Left lung (tissue), 10 donors: ENCODE results near the gene UBE2QL1. TPM values are rescaled to one million over a fixed set of nuclear protein-coding genes. Genes with fewer than 3 reads are reported as not detected.

Experiments
- ATAC-seq: fragments of 200-7000 bp; cut with Tn5 transposase; one replicate; pipeline ENCODE4 v1.9.1; 2020; ENCODE audit warnings: moderate library complexity
- DNase-seq, 4 donors: peaks; one replicate each; pipeline ENCODE4 v3.0.0-alpha.2; 2013 to 2020
- H3K27ac ChIP-seq, 2 donors: fragments of 200-600 bp; sonication (generic) in 1 of 2; one replicate each; pipeline versions ENCODE4 v1.5.0 to v1.8.0; 2020 to 2021
- H3K27me3 ChIP-seq, 2 donors: fragments of 200-600 bp; sonication (generic) in 1 of 2; one replicate each; pipeline versions ENCODE4 v1.5.0 to v1.8.0; 2020 to 2021
- H3K36me3 ChIP-seq, 2 donors: fragments of 200-600 bp; sonication (generic) in 1 of 2; one replicate each; pipeline versions ENCODE4 v1.5.0 to v1.8.0; 2020 to 2021
- H3K4me1 ChIP-seq, 2 donors: fragments of 200-600 bp; one replicate each; pipeline ENCODE4 v1.8.0; 2021
- H3K4me3 ChIP-seq, 2 donors: fragments of 200-600 bp; sonication (generic) in 1 of 2; one replicate each; pipeline versions ENCODE4 v1.5.0 to v1.8.0; 2020 to 2021; ENCODE audit warnings: mild to moderate bottlenecking in 1 of 2
- H3K9me3 ChIP-seq, 2 donors: fragments of 200-600 bp; sonication (generic) in 1 of 2; one replicate each; pipeline versions ENCODE4 v1.5.0 to v1.8.0; 2020 to 2021
- CTCF ChIP-seq, 2 donors: fragments of 200-600 bp; sonication (generic) in 1 of 2; IDR thresholded peaks; one replicate each; pipeline versions ENCODE4 v1.5.0 to v1.8.0; 2021; ENCODE audit warnings: antibody characterized with exemption in 2 of 2
- intact Hi-C, 2 donors: fragments of 100-400 bp; cut with DNase I; formaldehyde crosslinking; loops; one replicate each; pipeline versions ENCODE4 v1.11.2 to v1.14.2; 2022
- polyA plus RNA-seq, 6 donors: library from polyadenylated mRNA; unstranded; fragments of 120-200 nt; gene quantifications; one replicate each; pipeline ENCODE4 v1.2.1, GENCODE V29; 2013; ENCODE audit not compliant: insufficient read length in 6 of 6
- total RNA-seq, 2 donors: library from RNA; stranded (reverse); fragmentation: NEBNext Ultra II Directional; extraction: Animal tissue kit (Norgen Biotek cat#: 25700); gene quantifications; one replicate each; pipeline ENCODE4 v1.2.1, GENCODE V29; 2021
- donor health status: DM: no; HTN: yes; CAD: no.
- donor health status: DM: no; HTN: no; CAD: no.

The UBE2QL1 gene
- total and polyA plus RNA-seq, 8 donors, result 0.05 to 0.32 (median 0.27) TPM

- Histone ChIP-seq H3K36me3 (no peaks in the 10 kb centered on the region), H3K27ac (no peak overlapping the region), H3K4me3 (no peak overlapping the region), H3K9me3 (no peaks in the 10 kb centered on the region), H3K4me1 (no peaks in the 10 kb centered on the region), H3K27me3 (peaks cover 0 to 4% of the 10 kb centered on the region in 2 donors)
- ATAC-seq (no peak), DNase-seq (no peak)
- intact Hi-C loops, result no loop called here
- TF ChIP-seq CTCF (IDR thresholded peaks at IDR 0.05), result no peak
These were observed 91.6 kb downstream of the UBE2QL1 start for GRCh38 chr5:6540111-6540827.

- intact Hi-C loops, result no loop called here
- H3K4me3 ChIP-seq, result no peak overlapping the region
- ATAC-seq, result no peak
- H3K27me3 ChIP-seq, result peaks cover 0 to 13% of the 10 kb centered on the region in 2 donors
- TF ChIP-seq CTCF (IDR thresholded peaks at IDR 0.05), result no peak
- no peaks in the 10 kb centered on the region for H3K36me3 ChIP-seq
- no peaks in the 10 kb centered on the region for H3K9me3 ChIP-seq
- H3K27ac ChIP-seq, result no peak overlapping the region
- no peak for DNase-seq
- no peaks in the 10 kb centered on the region for H3K4me1 ChIP-seq
These were observed 92.8 kb downstream of the UBE2QL1 start for GRCh38 chr5:6541256-6542013.

- intact Hi-C loops, result no loop called here
- ATAC-seq (no peak), DNase-seq (no peak)
- Histone ChIP-seq H3K27me3 (peaks cover 0 to 13% of the 10 kb centered on the region in 2 donors), H3K27ac (no peak overlapping the region), H3K4me1 (no peaks in the 10 kb centered on the region), H3K9me3 (no peaks in the 10 kb centered on the region), H3K4me3 (no peak overlapping the region), H3K36me3 (no peaks in the 10 kb centered on the region)
- TF ChIP-seq CTCF (IDR thresholded peaks at IDR 0.05), result no peak
These were observed 94.0 kb downstream of the UBE2QL1 start for GRCh38 chr5:6542421-6543345.

GRCh38 chr5:6543346-6543730 lies 94.7 kb downstream of the UBE2QL1 start:
- no peak overlapping the region for H3K4me3 ChIP-seq
- intact Hi-C loops, result no loop called here
- no peak for TF ChIP-seq CTCF (IDR thresholded peaks at IDR 0.05)
- H3K4me1 ChIP-seq, result no peaks in the 10 kb centered on the region
- ATAC-seq, result no peak
- H3K36me3 ChIP-seq, result no peaks in the 10 kb centered on the region
- peaks cover 0 to 13% of the 10 kb centered on the region in 2 donors for H3K27me3 ChIP-seq
- H3K27ac ChIP-seq, result no peak overlapping the region
- no peak for DNase-seq
- H3K9me3 ChIP-seq, result no peaks in the 10 kb centered on the region
